GM23338 (cell line): ENCODE data around the gene NLGN3. TPM values are rescaled to one million over a fixed set of nuclear protein-coding genes. Genes with fewer than 3 reads are reported as not detected.

Experiments
- ATAC-seq: fragments of 200-7000 bp; cut with Tn5 transposase; 3 replicates; pipeline ENCODE4 v1.9.1; 2020
- DNase-seq: peaks from one replicate; pipeline ENCODE4 v3.0.0-alpha.2; 2015; ENCODE audit warnings: low spot score
- H2AFZ ChIP-seq: fragments of 200-600 bp; sonication (generic); 2 replicates; pipeline ENCODE4 v1.8.0; 2016; ENCODE audit warnings: antibody characterized with exemption, mild to moderate bottlenecking, moderate library complexity
- H3F3A ChIP-seq: fragments of 200-600 bp; sonication (generic); replicated peaks from 2 replicates; pipeline ENCODE4 v1.8.0; 2017; ENCODE audit warnings: antibody characterized with exemption, mixed run types, low read depth
- H3K27ac ChIP-seq: fragments of 200-600 bp; sonication (generic); 2 replicates; pipeline ENCODE4 v1.6.1; 2016; ENCODE audit warnings: low read depth
- H3K27me3 ChIP-seq: fragments of 200-600 bp; sonication (generic); 2 replicates; pipeline ENCODE4 v1.8.0; 2016; ENCODE audit warnings: mild to moderate bottlenecking, mixed run types, moderate library complexity; ENCODE audit not compliant: insufficient read depth
- H3K36me3 ChIP-seq: fragments of 200-600 bp; sonication (generic); 2 replicates; pipeline ENCODE4 v1.8.0; 2016; ENCODE audit warnings: mild to moderate bottlenecking; ENCODE audit not compliant: insufficient read depth
- H3K4me1 ChIP-seq: fragments of 200-600 bp; sonication (generic); 2 replicates; pipeline ENCODE4 v1.8.0; 2016; ENCODE audit warnings: mild to moderate bottlenecking, moderate library complexity; ENCODE audit not compliant: insufficient read depth
- H3K4me2 ChIP-seq: fragments of 200-600 bp; sonication (generic); 2 replicates; pipeline ENCODE4 v1.7.1; 2017; ENCODE audit warnings: mixed run types
- H3K4me3 ChIP-seq: fragments of 200-600 bp; sonication (generic); 2 replicates; pipeline ENCODE4 v1.6.1; 2016; ENCODE audit warnings: mixed run types
- H3K79me2 ChIP-seq: fragments of 200-600 bp; sonication (generic); replicated peaks from 2 replicates; pipeline ENCODE4 v1.8.0; 2017; ENCODE audit warnings: mild to moderate bottlenecking; ENCODE audit not compliant: insufficient read depth
- H3K9me2 ChIP-seq: fragments of 200-600 bp; sonication (generic); 2 replicates; pipeline ENCODE4 v1.8.0; 2017; ENCODE audit not compliant: insufficient read depth
- H4K20me1 ChIP-seq: fragments of 200-600 bp; sonication (generic); replicated peaks from 2 replicates; pipeline ENCODE4 v1.8.0; 2017; ENCODE audit warnings: mild to moderate bottlenecking; ENCODE audit not compliant: insufficient read depth
- H3K27ac Mint-ChIP-seq: 2 replicates; pipeline ENCODE4 v1.8.0; 2020; ENCODE audit warnings: inconsistent platforms, mild to moderate bottlenecking, moderate library complexity, mixed read lengths
- H3K27me3 Mint-ChIP-seq: 3 replicates; pipeline ENCODE4 v1.8.0; 2022; ENCODE audit warnings: low read depth, mild to moderate bottlenecking, moderate library complexity, mixed read lengths, inconsistent platforms; ENCODE audit not compliant: insufficient read depth, poor library complexity
- H3K36me3 Mint-ChIP-seq: 3 replicates; pipeline ENCODE4 v1.8.0; 2021; ENCODE audit warnings: low read depth, mild to moderate bottlenecking, inconsistent platforms, moderate library complexity, mixed read lengths
- H3K4me1 Mint-ChIP-seq: 3 replicates; pipeline ENCODE4 v1.8.0; 2020; ENCODE audit warnings: mild to moderate bottlenecking, inconsistent platforms, mixed read lengths
- H3K4me3 Mint-ChIP-seq: 3 replicates; pipeline ENCODE4 v1.8.0; 2021; ENCODE audit warnings: moderate library complexity, mild to moderate bottlenecking, inconsistent platforms, mixed read lengths
- H3K9me3 Mint-ChIP-seq: 3 replicates; pipeline ENCODE4 v1.8.0; 2020; ENCODE audit warnings: moderate library complexity, mild to moderate bottlenecking, inconsistent platforms, mixed read lengths
- CREB1 ChIP-seq: fragments of 250-450 bp; sonication (Bioruptor Pico); IDR thresholded peaks from 2 replicates; pipeline ENCODE4 v1.5.0; 2020; ENCODE audit warnings: low read depth, mild to moderate bottlenecking, moderate library complexity
- ETS1 ChIP-seq: IDR thresholded peaks from 2 replicates; pipeline ENCODE4 v1.6.1; 2016; ENCODE audit warnings: antibody characterized with exemption
- EZH2 ChIP-seq: fragments of 200-600 bp; sonication (generic); IDR thresholded peaks from one replicate; pipeline ENCODE4 v1.8.0; 2017; ENCODE audit warnings: antibody characterized with exemption, mild to moderate bottlenecking, low read depth; ENCODE audit not compliant: unreplicated experiment
- JUNB ChIP-seq: IDR thresholded peaks from one replicate; pipeline ENCODE4 v1.6.1; 2016; ENCODE audit warnings: antibody characterized with exemption; ENCODE audit not compliant: unreplicated experiment
- NANOG ChIP-seq: IDR thresholded peaks from 2 replicates; pipeline ENCODE4 v1.6.1; 2016; ENCODE audit warnings: antibody characterized with exemption, borderline replicate concordance
- POLR2AphosphoS5 ChIP-seq: IDR thresholded peaks from 2 replicates; pipeline ENCODE4 v1.6.1; 2016; ENCODE audit warnings: antibody characterized with exemption, low read depth
- REST ChIP-seq: IDR thresholded peaks from one replicate; pipeline ENCODE4 v1.6.1; 2018; ENCODE audit warnings: antibody characterized with exemption; ENCODE audit not compliant: unreplicated experiment
- STAT1 ChIP-seq: IDR thresholded peaks from one replicate; pipeline ENCODE4 v1.6.1; 2016; ENCODE audit warnings: antibody characterized with exemption; ENCODE audit not compliant: unreplicated experiment
- ZNF114 ChIP-seq: fragments of 250-450 bp; sonication (Bioruptor Pico); IDR thresholded peaks from 2 replicates; pipeline ENCODE4 v1.5.0; 2020; ENCODE audit warnings: mild to moderate bottlenecking, moderate library complexity
- ZNF331 ChIP-seq: fragments of 250-450 bp; sonication (Bioruptor Pico); IDR thresholded peaks from 2 replicates; pipeline ENCODE4 v1.5.0; 2020; ENCODE audit warnings: low read depth, mild to moderate bottlenecking, moderate library complexity
- ZNF462 ChIP-seq: fragments of 250-450 bp; sonication (Bioruptor Pico); IDR thresholded peaks from 2 replicates; pipeline ENCODE4 v1.5.0; 2020; ENCODE audit warnings: mild to moderate bottlenecking, moderate library complexity
- polyA plus RNA-seq: library from polyadenylated mRNA; unstranded; fragments of >200 nt; fragmentation: Nextera tagmentation; extraction: Ambion mirVana; gene quantifications from 2 replicates; pipeline ENCODE4 v1.2.1, GENCODE V29; 2016
- total RNA-seq: library from RNA; depleted of rRNA; stranded (reverse); fragments of >200 nt; shearing (Covaris generic); gene quantifications from 2 replicates; pipeline ENCODE4 v1.2.3, GENCODE V29; 2014

NLGN3 gene
- total and polyA plus RNA-seq, 2 experiments from 2014 or later: 4.5 to 17.2 TPM

- TF ChIP-seq ZNF462 (no peak), JUNB (no peak), CREB1 (no peak), ETS1 (no peak), EZH2 (no peak), POLR2AphosphoS5 (no peak), STAT1 (no peak)
Observed at GRCh38 chrX:71210816-71211215, 66.2 kb downstream of the NLGN3 start (continued).

- no peak overlapping the region for H3K27ac ChIP-seq
- no peak for ATAC-seq
- no peaks in the 10 kb centered on the region; the same call in 2 of the 3 replicates for H3K9me3 Mint-ChIP-seq
- TF ChIP-seq REST: no peak
- TF ChIP-seq NANOG: no peak
- TF ChIP-seq JUNB: no peak
- no peak for TF ChIP-seq POLR2AphosphoS5
- no peak for TF ChIP-seq ZNF331
- TF ChIP-seq STAT1: no peak
- TF ChIP-seq EZH2: no peak
- no peak for TF ChIP-seq ZNF114 (CRISPR knock-in tag)
Observed at GRCh38 chrX:71212536-71212935, 67.9 kb downstream of the NLGN3 start.

More at GRCh38 chrX:71212536-71212935, 67.9 kb downstream of the NLGN3 start:
- Histone ChIP-seq H4K20me1 (no peaks in the 10 kb centered on the region), H3K27me3 (no peaks in the 10 kb centered on the region), H3K4me2 (no peak overlapping the region), H2AFZ (no peak overlapping the region), H3F3A (no peaks in the 10 kb centered on the region), H3K4me3 (no peak overlapping the region), H3K9me2 (no peaks in the 10 kb centered on the region), H3K4me1 (peaks cover 7% of the 10 kb centered on the region; the same call in 1 of the 2 replicates), H3K79me2 (no peaks in the 10 kb centered on the region), H3K36me3 (no peaks in the 10 kb centered on the region)
- H3K27me3 Mint-ChIP-seq: peaks cover 1% of the 10 kb centered on the region
- no peaks in the 10 kb centered on the region for H3K36me3 Mint-ChIP-seq
- no peak overlapping the region for H3K27ac Mint-ChIP-seq
- H3K4me3 Mint-ChIP-seq: no peak overlapping the region
- peaks cover 28% of the 10 kb centered on the region for H3K4me1 Mint-ChIP-seq
- no peak for DNase-seq
